Activated naive CD4-positive, alpha-beta T cell treated with anti-CD3 and anti-CD28 coated beads, Interleukin-2, amount 50 U/mL, for 16 hours (primary cell): ENCODE measurements around the gene ZBTB1.
A peak's percentile ranks its signal among the peaks of the same experiment; 100 is the strongest.
"Not testable (repeated sequence)": the region's sequence is repeated elsewhere in the genome, so short reads cannot be mapped to it uniquely, and the experiment has no call there.

ENCODE experiments used
- DNase-seq: peaks from one replicate; pipeline ENCODE4 v3.0.0-alpha.2; 2020

The ZBTB1 gene

GRCh38 chr14:64536488-64537245 lies 32.1 kb downstream of the ZBTB1 start:
- no peak for DNase-seq

- DNase-seq, result peak; percentile 96
Measured at GRCh38 chr14:64540208-64541202, 35.9 kb downstream of the ZBTB1 start, which contains the start of gene HSPA2. Gene HSPA2 (plus strand): TSS chr14:64540741. CDS start chr14:64540850, 109 bp downstream.

- peak; percentile 14 for DNase-seq
Measured at GRCh38 chr14:64541261-64541971, 36.8 kb downstream of the ZBTB1 start.

GRCh38 chr14:64541972-64542835 lies 37.6 kb downstream of the ZBTB1 start:
- peak; percentile 11 for DNase-seq

GRCh38 chr14:64542836-64543201 lies 38.2 kb downstream of the ZBTB1 start:
- no peak for DNase-seq

GRCh38 chr14:64544607-64545312 lies 40.2 kb downstream of the ZBTB1 start:
- no peak for DNase-seq

- no peak for DNase-seq
Measured at GRCh38 chr14:64549016-64549415, 44.4 kb downstream of the ZBTB1 start.

- peak; percentile 52 for DNase-seq
Measured at GRCh38 chr14:64549791-64550620, 45.4 kb downstream of the ZBTB1 start, which contains the start of gene PPP1R36. Gene PPP1R36 (plus strand): TSS chr14:64549961. CDS start chr14:64549998, 37 bp downstream.

GRCh38 chr14:64550621-64551333 lies 46.2 kb downstream of the ZBTB1 start:
- no peak for DNase-seq

- no peak for DNase-seq
Measured at GRCh38 chr14:64554556-64554955, 50.0 kb downstream of the ZBTB1 start.

- DNase-seq, result no peak
Measured at GRCh38 chr14:64556526-64556925, 52.0 kb downstream of the ZBTB1 start.

- not testable (repeated sequence) for DNase-seq
Measured at GRCh38 chr14:64558216-64558615, 53.6 kb downstream of the ZBTB1 start.

GRCh38 chr14:64561631-64562030 lies 57.1 kb downstream of the ZBTB1 start:
- DNase-seq, result no peak

- no peak for DNase-seq
Measured at GRCh38 chr14:64562436-64562835, 57.9 kb downstream of the ZBTB1 start.

GRCh38 chr14:64563696-64564095 lies 59.1 kb downstream of the ZBTB1 start:
- no peak for DNase-seq

GRCh38 chr14:64566651-64567122 lies 62.1 kb downstream of the ZBTB1 start:
- DNase-seq, result no peak

GRCh38 chr14:64569138-64569631 lies 64.6 kb downstream of the ZBTB1 start:
- DNase-seq, result no peak

GRCh38 chr14:64569646-64570045 lies 65.1 kb downstream of the ZBTB1 start:
- not testable (repeated sequence) for DNase-seq
